Breast epithelium (tissue), 4 donors: ENCODE results near the gene DEDD2. TPM values are rescaled to one million over a fixed set of nuclear protein-coding genes. Genes with fewer than 3 reads are reported as not detected.
A peak's percentile ranks its signal among the peaks of the same experiment; 100 is the strongest.

ENCODE experiments used
- DNase-seq, 2 donors: peaks; one replicate each; pipeline ENCODE4 v3.0.0-alpha.2; 2019; ENCODE audit warnings: low spot score in 2 of 2
- H3K27ac ChIP-seq, 2 donors: fragments of 200-600 bp; sonication (generic) in 1 of 2; one replicate each; pipeline ENCODE4 v1.5.1; 2016 to 2019; ENCODE audit warnings: mild to moderate bottlenecking in 1 of 2
- H3K27me3 ChIP-seq, 2 donors: fragments of 200-600 bp; sonication (generic) in 1 of 2; one replicate each; pipeline versions ENCODE4 v1.5.1 to v1.6.0; 2017 to 2019; ENCODE audit warnings: control low read depth in 1 of 2, mild to moderate bottlenecking in 1 of 2
- H3K36me3 ChIP-seq: fragments of 200-600 bp; one replicate; pipeline ENCODE4 v1.5.1; 2019
- H3K4me1 ChIP-seq, 2 donors: fragments of 200-600 bp; sonication (generic); one replicate each; pipeline ENCODE4 v1.5.1; 2016 to 2019; ENCODE audit warnings: control low read depth in 1 of 2
- H3K4me3 ChIP-seq, 3 donors: fragments of 200-600 bp; sonication (generic); 1 replicate in 2 of 3; 2 replicates in 1 of 3; pipeline ENCODE4 v1.5.1; 2016 to 2019; ENCODE audit warnings: mild to moderate bottlenecking in 3 of 3, moderate library complexity in 2 of 3
- H3K9me3 ChIP-seq, 2 donors: fragments of 200-600 bp; sonication (generic) in 1 of 2; one replicate each; pipeline ENCODE4 v1.5.1; 2016 to 2019; ENCODE audit warnings: control low read depth in 1 of 2
- CTCF ChIP-seq, 3 donors: fragments of 450-650 bp; IDR thresholded peaks; one replicate each; pipeline ENCODE4 v1.5.1; 2016 to 2017; ENCODE audit warnings: antibody characterized with exemption in 3 of 3, mild to moderate bottlenecking in 3 of 3, moderate library complexity in 3 of 3
- POLR2A ChIP-seq: fragments of 450-650 bp; IDR thresholded peaks from one replicate; pipeline ENCODE4 v1.6.1; 2016; ENCODE audit warnings: antibody characterized with exemption, mild to moderate bottlenecking, moderate library complexity
- POLR2AphosphoS5 ChIP-seq, 3 donors: sonication (generic); formaldehyde crosslinking; IDR thresholded peaks; one replicate each; pipeline ENCODE4 v1.6.1; 2017; ENCODE audit warnings: antibody characterized with exemption in 3 of 3
- intact Hi-C: fragments of 100-400 bp; cut with DNase I; formaldehyde crosslinking; loops from one replicate; pipeline ENCODE4 v1.15.1; 2023; ENCODE audit warnings: low total_unique reads
- total RNA-seq, 3 donors: library from RNA; depleted of rRNA; stranded (reverse); fragments of >200 nt; gene quantifications; one replicate each; pipeline ENCODE4 v1.1.0, GENCODE V29; 2016

The DEDD2 gene
- total RNA-seq, 3 donors from 2014 or later, result 31.4 to 64.0 (median 37.0) TPM

- Histone ChIP-seq H3K27me3 (peaks cover 2 to 63% of the 10 kb centered on the region in 2 donors), H3K4me1 (peaks cover 0 to 6% of the 10 kb centered on the region in 2 donors), H3K36me3 (no peaks in the 10 kb centered on the region), H3K27ac (no peak overlapping the region), H3K9me3 (no peaks in the 10 kb centered on the region), H3K4me3 (peak overlapping the region; percentile 30 to 66 (median 50))
- TF ChIP-seq POLR2A (no peak), CTCF (IDR thresholded peaks at IDR 0.05) (no peak), POLR2AphosphoS5 (IDR thresholded peaks at IDR 0.05) (no peak)
- intact Hi-C loops, result no loop called here
- DNase-seq, result no peak
These were observed 40.9 kb downstream of the DEDD2 start for GRCh38 chr19:42176649-42176989.

GRCh38 chr19:42175952-42176648 is 41.4 kb downstream of the DEDD2 start:
- intact Hi-C loops, result no loop called here

GRCh38 chr19:42174958-42175734 is 42.3 kb downstream of the DEDD2 start:
- TF ChIP-seq POLR2AphosphoS5 (IDR thresholded peaks at IDR 0.05), result no peak
- no peak overlapping the region for H3K27ac ChIP-seq
- H3K27me3 ChIP-seq, result peaks cover 2 to 48% of the 10 kb centered on the region in 2 donors
- intact Hi-C loops, result no loop called here
- no peak overlapping the region for H3K4me3 ChIP-seq
- no peak for DNase-seq
- H3K9me3 ChIP-seq, result no peaks in the 10 kb centered on the region
- H3K36me3 ChIP-seq, result no peaks in the 10 kb centered on the region
- H3K4me1 ChIP-seq, result peaks cover 0 to 6% of the 10 kb centered on the region in 2 donors

More at GRCh38 chr19:42175952-42176648, 41.4 kb downstream of the DEDD2 start:
- Histone ChIP-seq H3K9me3 (no peaks in the 10 kb centered on the region), H3K27ac (no peak overlapping the region), H3K4me3 (peak overlapping the region; percentile 30 to 66 (median 50)), H3K36me3 (no peaks in the 10 kb centered on the region), H3K27me3 (peaks cover 2 to 57% of the 10 kb centered on the region in 2 donors), H3K4me1 (peaks cover 0 to 6% of the 10 kb centered on the region in 2 donors)
- no peak for DNase-seq
- no peak for TF ChIP-seq POLR2AphosphoS5 (IDR thresholded peaks at IDR 0.05)
- TF ChIP-seq POLR2A, result no peak
- no peak for TF ChIP-seq CTCF (IDR thresholded peaks at IDR 0.05)

GRCh38 chr19:42174188-42174587 is 43.3 kb downstream of the DEDD2 start:
- DNase-seq, result no peak

GRCh38 chr19:42173695-42174094 is 43.8 kb downstream of the DEDD2 start:
- no peaks in the 10 kb centered on the region for H3K36me3 ChIP-seq
- TF ChIP-seq POLR2AphosphoS5 (IDR thresholded peaks at IDR 0.05), result no peak
- no peak for TF ChIP-seq POLR2A
- TF ChIP-seq CTCF (IDR thresholded peaks at IDR 0.05), result no peak
- H3K9me3 ChIP-seq, result no peaks in the 10 kb centered on the region
- H3K4me1 ChIP-seq, result peaks cover 0 to 6% of the 10 kb centered on the region in 2 donors
- peaks cover 0 to 33% of the 10 kb centered on the region in 2 donors for H3K27me3 ChIP-seq
- no peak overlapping the region for H3K4me3 ChIP-seq
- intact Hi-C loops, result loop anchor here (1.0 kb wide), 1 partner anchor 10 kb away; no protein-coding TSS in a partner anchor
- no peak overlapping the region for H3K27ac ChIP-seq
- DNase-seq, result no peak

More at GRCh38 chr19:42174188-42174587, 43.3 kb downstream of the DEDD2 start:
- Histone ChIP-seq H3K27ac (no peak overlapping the region), H3K36me3 (no peaks in the 10 kb centered on the region), H3K4me3 (no peak overlapping the region), H3K4me1 (peaks cover 0 to 6% of the 10 kb centered on the region in 2 donors), H3K9me3 (no peaks in the 10 kb centered on the region), H3K27me3 (peaks cover under 1 to 38% of the 10 kb centered on the region in 2 donors)
- intact Hi-C loops, result no loop called here
- TF ChIP-seq CTCF (IDR thresholded peaks at IDR 0.05) (no peak), POLR2AphosphoS5 (IDR thresholded peaks at IDR 0.05) (no peak), POLR2A (no peak)
